A549 (cell line): ENCODE results near the gene OR6S1. TPM values are rescaled to one million over a fixed set of nuclear protein-coding genes. Genes with fewer than 3 reads are reported as not detected.
"Not testable (repeated sequence)": the region's sequence is repeated elsewhere in the genome, so short reads cannot be mapped to it uniquely, and the experiment has no call there.

Experiments
- ATAC-seq, 2 experiments: fragments of 200-7000 bp in 1 of 2; fragments of >200 bp in 1 of 2; cut with Nextera tagmentation in 1 of 2; cut with Tn5 transposase in 1 of 2; 3 replicates each; pipeline versions ENCODE4 v1.8.0 to v1.9.1; 2018 to 2020; ENCODE audit warnings: mild to moderate bottlenecking in 1 of 2, moderate library complexity in 1 of 2
- CTCF ChIA-PET: fragments of 300-600 bp; sonication (Branson Sonifier 250); formaldehyde crosslinking; extraction: SDS; loops from one replicate; lab custom pipeline; 2021; ENCODE audit warnings: antibody characterized with exemption, inconsistent platforms; lab: Yijun Ruan, JAX
- POLR2A ChIA-PET: fragments of 350-600 bp; formaldehyde crosslinking; extraction: SDS; loops from one replicate; lab custom pipeline; 2021; ENCODE audit warnings: antibody characterized with exemption, inconsistent platforms; lab: Yijun Ruan, JAX
- DNase-seq, 2 experiments: peaks; one replicate each; pipeline versions ENCODE4 v3.0.0 to v3.0.0-alpha.2; 2011 to 2016; ENCODE audit warnings: low read depth in 1 of 2, low spot score in 1 of 2
- FAIRE-seq: peaks from 2 replicates; lab custom pipeline; 2011; peaks lifted over from hg19 to GRCh38; lab: Jason Lieb, UNC
- H3K27ac ChIP-seq, 2 experiments: fragments of >200 bp; sonication (Bioruptor Twin); formaldehyde crosslinking; 3 replicates each; pipeline ENCODE4 v1.5.1; 2016 to 2017
- H3K4me1 ChIP-seq: fragments of >200 bp; sonication (Bioruptor Twin); formaldehyde crosslinking; 3 replicates; pipeline ENCODE4 v1.6.1; 2016
- H3K4me2 ChIP-seq: fragments of >200 bp; sonication (Bioruptor Twin); formaldehyde crosslinking; 3 replicates; pipeline ENCODE4 v1.6.1; 2016
- H3K4me3 ChIP-seq: fragments of >200 bp; sonication (Bioruptor Twin); formaldehyde crosslinking; 3 replicates; pipeline ENCODE4 v1.5.1; 2016
- H3K9me3 ChIP-seq: fragments of >200 bp; sonication (Bioruptor Twin); formaldehyde crosslinking; 3 replicates; pipeline ENCODE4 v1.6.1; 2016
- CBX2 ChIP-seq: fragments of 200-600 bp; sonication (generic); IDR thresholded peaks from 2 replicates; pipeline ENCODE4 v1.6.1; 2016; ENCODE audit warnings: low read depth, mild to moderate bottlenecking, borderline replicate concordance
- CBX8 ChIP-seq: fragments of 200-600 bp; sonication (generic); IDR thresholded peaks from 2 replicates; pipeline ENCODE4 v1.6.1; 2016
- CEBPB ChIP-seq, 2 experiments: fragments of >200 bp in 1 of 2; sonication (Bioruptor Twin) in 1 of 2; formaldehyde crosslinking in 1 of 2; IDR thresholded peaks; 2 replicates each; pipeline ENCODE4 v1.6.1; 2012 to 2016
- E2F6 ChIP-seq: IDR thresholded peaks from 2 replicates; pipeline ENCODE4 v1.6.1; 2012; ENCODE audit warnings: low read depth, borderline replicate concordance
- ESRRA ChIP-seq: fragments of 150-350 bp; IDR thresholded peaks from 2 replicates; pipeline ENCODE4 v1.6.1; 2014; ENCODE audit warnings: mild to moderate bottlenecking, low read length, borderline replicate concordance
- FOSB ChIP-seq: fragments of 250-450 bp; sonication (Bioruptor Pico); IDR thresholded peaks from 2 replicates; pipeline ENCODE4 v1.5.0; 2020; ENCODE audit warnings: mild to moderate bottlenecking, moderate library complexity
- GATA3 ChIP-seq: IDR thresholded peaks from 2 replicates; pipeline ENCODE4 v1.6.1; 2012; ENCODE audit warnings: borderline replicate concordance
- HMGXB4 ChIP-seq: fragments of 250-450 bp; sonication (Bioruptor Pico); IDR thresholded peaks from 2 replicates; pipeline ENCODE4 v1.5.0; 2021; ENCODE audit warnings: mild to moderate bottlenecking, moderate library complexity, borderline replicate concordance
- HOXA7 ChIP-seq: fragments of 250-450 bp; sonication (Bioruptor Pico); IDR thresholded peaks from 2 replicates; pipeline ENCODE4 v1.5.0; 2020; ENCODE audit warnings: mild to moderate bottlenecking, moderate library complexity
- KDM1A ChIP-seq: fragments of 200-600 bp; sonication (generic); IDR thresholded peaks from 2 replicates; pipeline ENCODE4 v1.6.1; 2016; ENCODE audit warnings: low read depth, mild to moderate bottlenecking
- KDM5A ChIP-seq: fragments of 200-600 bp; sonication (generic); IDR thresholded peaks from 2 replicates; pipeline ENCODE4 v1.6.1; 2016; ENCODE audit warnings: antibody characterized with exemption, mild to moderate bottlenecking
- MAZ ChIP-seq: fragments of 150-350 bp; IDR thresholded peaks from 2 replicates; pipeline ENCODE4 v1.6.1; 2014; ENCODE audit warnings: antibody characterized with exemption, low read depth, low read length, borderline replicate concordance
- RAD21 ChIP-seq, 2 experiments: fragments of >200 bp in 1 of 2; sonication (Bioruptor Twin) in 1 of 2; formaldehyde crosslinking in 1 of 2; IDR thresholded peaks in 1 of 2; conservative IDR thresholded peaks in 1 of 2; 2 replicates in 1 of 2; 3 replicates in 1 of 2; pipeline ENCODE4 v1.6.1; 2012 to 2018; ENCODE audit warnings: inconsistent platforms in 1 of 2
- RARB ChIP-seq: fragments of 250-450 bp; sonication (Bioruptor Pico); IDR thresholded peaks from 2 replicates; pipeline ENCODE4 v1.8.0; 2021; ENCODE audit warnings: mild to moderate bottlenecking, moderate library complexity
- RCOR1 ChIP-seq: fragments of 150-350 bp; IDR thresholded peaks from 2 replicates; pipeline ENCODE4 v1.6.1; 2014; ENCODE audit warnings: antibody characterized with exemption, low read length, low read depth
- RFX5 ChIP-seq: fragments of 450-650 bp; IDR thresholded peaks from 2 replicates; pipeline ENCODE4 v1.7.1; 2014; ENCODE audit warnings: antibody characterized with exemption, mild to moderate bottlenecking, moderate library complexity
- SMC3 ChIP-seq: fragments of >200 bp; sonication (Bioruptor Twin); formaldehyde crosslinking; IDR thresholded peaks from 3 replicates; pipeline ENCODE4 v1.6.1; 2018; ENCODE audit warnings: inconsistent platforms
- TP53 ChIP-seq: fragments of 250-450 bp; sonication (Bioruptor Pico); IDR thresholded peaks from 2 replicates; pipeline ENCODE4 v1.5.0; 2021; ENCODE audit warnings: mild to moderate bottlenecking, moderate library complexity
- USF2 ChIP-seq: fragments of 450-650 bp; IDR thresholded peaks from 2 replicates; pipeline ENCODE4 v1.6.1; 2014; ENCODE audit warnings: antibody characterized with exemption
- ZFP36 ChIP-seq: fragments of 450-650 bp; IDR thresholded peaks from 2 replicates; pipeline ENCODE4 v1.6.1; 2014; ENCODE audit warnings: borderline replicate concordance; ENCODE audit not compliant: partially characterized antibody
- WGBS: methylation state at CpG from one replicate; pipeline ENCODE4 v1.1.6; 2017; ENCODE audit errors: missing lambda C conversion rate; 5-methylcytosine and 5-hydroxymethylcytosine counted together
- polyA plus RNA-seq, 4 experiments: library from polyadenylated mRNA; depleted of rRNA in 3 of 4; stranded (reverse); fragments of >200 nt; fragmentation: RNase III in 1 of 4; extraction: RNeasy Plus Mini Kit Qiagen cat#74134 plus additional on column Dnase treatment in 1 of 4; gene quantifications; 2 replicates in 3 of 4; 3 replicates in 1 of 4; pipeline ENCODE4 v1.2.3, GENCODE V29; 2011 to 2017
- TF ChIP-seq, protein P1 (sequence below): fragments of 250-450 bp; sonication (Bioruptor Pico); IDR thresholded peaks from 2 replicates; pipeline ENCODE4 v1.5.0; 2020; ENCODE audit warnings: low read depth, mild to moderate bottlenecking, moderate library complexity
- TF ChIP-seq, protein P2 (sequence below): fragments of >200 bp; sonication (Bioruptor Twin); formaldehyde crosslinking; IDR thresholded peaks from 3 replicates; pipeline ENCODE4 v1.5.1; 2016

Gene OR6S1
- polyA plus RNA-seq, 2 of the 4 experiments (the other 2 are of a cell fraction) = not detected

- Histone ChIP-seq H3K9me3 (no peaks in the 10 kb centered on the region), H3K4me2 (no peak overlapping the region), H3K27ac (no peak overlapping the region), H3K4me3 (no peak overlapping the region), H3K4me1 (no peaks in the 10 kb centered on the region)
- no peak for TF ChIP-seq E2F6
- no peak for TF ChIP-seq SMC3
- TF ChIP-seq KDM1A = no peak
- no peak for TF ChIP-seq CBX2
- TF ChIP-seq, protein P1, sequence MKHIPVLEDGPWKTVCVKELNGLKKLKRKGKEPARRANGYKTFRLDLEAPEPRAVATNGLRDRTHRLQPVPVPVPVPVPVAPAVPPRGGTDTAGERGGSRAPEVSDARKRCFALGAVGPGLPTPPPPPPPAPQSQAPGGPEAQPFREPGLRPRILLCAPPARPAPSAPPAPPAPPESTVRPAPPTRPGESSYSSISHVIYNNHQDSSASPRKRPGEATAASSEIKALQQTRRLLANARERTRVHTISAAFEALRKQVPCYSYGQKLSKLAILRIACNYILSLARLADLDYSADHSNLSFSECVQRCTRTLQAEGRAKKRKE (CRISPR knock-in tag) = no peak
- TF ChIP-seq, protein P2, sequence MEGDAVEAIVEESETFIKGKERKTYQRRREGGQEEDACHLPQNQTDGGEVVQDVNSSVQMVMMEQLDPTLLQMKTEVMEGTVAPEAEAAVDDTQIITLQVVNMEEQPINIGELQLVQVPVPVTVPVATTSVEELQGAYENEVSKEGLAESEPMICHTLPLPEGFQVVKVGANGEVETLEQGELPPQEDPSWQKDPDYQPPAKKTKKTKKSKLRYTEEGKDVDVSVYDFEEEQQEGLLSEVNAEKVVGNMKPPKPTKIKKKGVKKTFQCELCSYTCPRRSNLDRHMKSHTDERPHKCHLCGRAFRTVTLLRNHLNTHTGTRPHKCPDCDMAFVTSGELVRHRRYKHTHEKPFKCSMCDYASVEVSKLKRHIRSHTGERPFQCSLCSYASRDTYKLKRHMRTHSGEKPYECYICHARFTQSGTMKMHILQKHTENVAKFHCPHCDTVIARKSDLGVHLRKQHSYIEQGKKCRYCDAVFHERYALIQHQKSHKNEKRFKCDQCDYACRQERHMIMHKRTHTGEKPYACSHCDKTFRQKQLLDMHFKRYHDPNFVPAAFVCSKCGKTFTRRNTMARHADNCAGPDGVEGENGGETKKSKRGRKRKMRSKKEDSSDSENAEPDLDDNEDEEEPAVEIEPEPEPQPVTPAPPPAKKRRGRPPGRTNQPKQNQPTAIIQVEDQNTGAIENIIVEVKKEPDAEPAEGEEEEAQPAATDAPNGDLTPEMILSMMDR = no peak
- no peak for TF ChIP-seq CEBPB (IDR thresholded peaks at IDR 0.05)
- TF ChIP-seq FOSB (CRISPR knock-in tag) = no peak
- TF ChIP-seq ESRRA = no peak
- TF ChIP-seq RARB = no peak
- ChIA-PET CTCF (interaction anchor here (1.6 to 2.7 kb wide), 4 partner anchors 10 to 269 kb away, joined by 4 to 13 read pairs (median 10); no protein-coding TSS in a partner anchor), POLR2A (no interaction called here)
- ATAC-seq = no peak
- WGBS = 47% methylated on average over 1 of the region's 1 CpG
- FAIRE-seq = no peak
- DNase-seq = no peak
These were observed 44.4 kb downstream of the OR6S1 start for GRCh38 chr14:20597108-20597507.

GRCh38 chr14:20595726-20596125, 45.8 kb downstream of the OR6S1 start:
- H3K4me3 ChIP-seq, FAIRE-seq, H3K27ac ChIP-seq, DNase-seq, H3K4me2 ChIP-seq, H3K9me3 ChIP-seq, ATAC-seq, POLR2A ChIA-PET, H3K4me1 ChIP-seq: not testable (repeated sequence)
- 78% methylated on average over 3 of the region's 3 CpGs for WGBS
- CTCF ChIA-PET = interaction anchor here (0.6 to 0.9 kb wide), 2 partner anchors 13 to 375 kb away, joined by 3 read pairs; no protein-coding TSS in a partner anchor

DNA sequence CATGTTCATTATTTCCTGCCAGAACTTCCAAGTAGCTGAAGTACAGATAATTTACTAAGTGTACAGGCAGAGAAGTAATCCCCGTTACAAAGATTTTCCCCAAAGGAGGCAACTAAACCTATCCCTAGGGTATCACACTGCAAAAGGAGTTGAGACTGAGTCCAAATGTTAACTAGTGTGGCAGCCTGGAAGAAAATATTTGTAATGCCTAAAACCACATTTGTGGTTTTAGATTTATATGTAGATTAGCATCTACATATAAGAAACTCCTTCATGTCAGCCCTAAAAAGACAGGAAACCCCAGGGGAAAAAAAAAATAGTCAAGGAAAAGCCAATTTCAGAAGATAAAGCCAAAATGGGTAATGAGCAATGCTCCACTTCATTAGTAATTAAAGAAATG, 48.9 kb downstream of the OR6S1 start:
- CTCF ChIA-PET = no interaction called here
- 79% methylated on average over 1 of the region's 1 CpG for WGBS
- H3K4me2 ChIP-seq = 0 out of 3 replicates have a peak overlapping the region, but pooled peaks have one; percentile 53
- H3K9me3 ChIP-seq = no peaks in the 10 kb centered on the region
- no peak for TF ChIP-seq HOXA7 (CRISPR knock-in tag)
- no peak for TF ChIP-seq KDM5A
- no peak for TF ChIP-seq USF2
- no peak for TF ChIP-seq HMGXB4
- no peak for TF ChIP-seq ZFP36
- no peak for TF ChIP-seq RFX5
- TF ChIP-seq RAD21 (conservative IDR thresholded peaks at IDR 0.05 in 1 of 2, IDR thresholded peaks at IDR 0.05 in 1 of 2) = no peak
- TF ChIP-seq RCOR1 = no peak
- TF ChIP-seq GATA3 = no peak
- no peak for TF ChIP-seq CBX8
- TF ChIP-seq TP53 = no peak
- no peak for TF ChIP-seq MAZ
- no peak for ATAC-seq
- no peak overlapping the region for H3K27ac ChIP-seq
- FAIRE-seq = peak; percentile 49
- POLR2A ChIA-PET = no interaction called here
- H3K4me3 ChIP-seq = no peak overlapping the region
- H3K4me1 ChIP-seq = no peaks in the 10 kb centered on the region
- no peak for DNase-seq
